Testis (tissue), 3 donors: ENCODE data around the gene COCH. TPM values are rescaled to one million over a fixed set of nuclear protein-coding genes. Genes with fewer than 3 reads are reported as not detected.

Source experiments
- DNase-seq: peaks from one replicate; pipeline ENCODE4 v3.0.0-alpha.2; 2019
- H3K27ac ChIP-seq, 2 donors: fragments of 200-600 bp; sonication (generic); one replicate each; pipeline ENCODE4 v1.5.1; 2019
- H3K27me3 ChIP-seq: fragments of 200-600 bp; sonication (generic); one replicate; pipeline ENCODE4 v1.5.1; 2019
- H3K36me3 ChIP-seq: fragments of 200-600 bp; sonication (generic); one replicate; pipeline ENCODE4 v1.5.1; 2017; ENCODE audit warnings: low read depth; ENCODE audit errors: missing control alignments
- H3K4me1 ChIP-seq: fragments of 200-600 bp; sonication (generic); one replicate; pipeline ENCODE4 v1.5.1; 2019
- H3K4me3 ChIP-seq, 2 donors: fragments of 200-600 bp; sonication (generic); one replicate each; pipeline ENCODE4 v1.5.1; 2017 to 2019
- H3K9me3 ChIP-seq: fragments of 200-600 bp; sonication (generic); one replicate; pipeline ENCODE4 v1.5.1; 2017
- POLR2A ChIP-seq: fragments of 450-650 bp; IDR thresholded peaks from one replicate; pipeline ENCODE4 v1.6.1; 2017; ENCODE audit warnings: antibody characterized with exemption, mild to moderate bottlenecking, moderate library complexity
- WGBS, 2 donors: methylation state at CpG; one replicate each; pipeline ENCODE4 v1.1.5; 2018; 5-methylcytosine and 5-hydroxymethylcytosine counted together
- intact Hi-C: fragments of 100-400 bp; cut with DNase I; formaldehyde crosslinking; loops from one replicate; pipeline ENCODE4 v1.15.1; 2023; ENCODE audit warnings: low total_unique reads
- polyA plus RNA-seq: library from polyadenylated mRNA; stranded (reverse); fragments of 350-450 nt; fragmentation: Illumina TruSeq; extraction: RNeasy Lipid Tissue Mini Kit (QIAGEN cat#74804); gene quantifications from one replicate; pipeline ENCODE4 v1.2.3, GENCODE V29; 2014; ENCODE audit warnings: low read depth, low replicate concordance; ENCODE audit not compliant: insufficient read depth
- total RNA-seq, 2 donors: library from RNA; depleted of rRNA; stranded (reverse); fragments of >200 nt; gene quantifications; one replicate each; pipeline ENCODE4 v1.2.3, GENCODE V29; 2016
- TF ChIP-seq, protein P1 (sequence below), 3 experiments: fragments of 450-650 bp in 2 of 3; fragments of 200-600 bp in 1 of 3; sonication (generic) in 1 of 3; IDR thresholded peaks; one replicate each; pipeline ENCODE4 v1.5.1; 2016 to 2019; ENCODE audit warnings: antibody characterized with exemption in 3 of 3, mild to moderate bottlenecking in 2 of 3, moderate library complexity in 1 of 3

COCH gene
- total and polyA plus RNA-seq, 3 donors from 2014 or later: 2.2 to 5.0 (median 3.0) TPM

DNA sequence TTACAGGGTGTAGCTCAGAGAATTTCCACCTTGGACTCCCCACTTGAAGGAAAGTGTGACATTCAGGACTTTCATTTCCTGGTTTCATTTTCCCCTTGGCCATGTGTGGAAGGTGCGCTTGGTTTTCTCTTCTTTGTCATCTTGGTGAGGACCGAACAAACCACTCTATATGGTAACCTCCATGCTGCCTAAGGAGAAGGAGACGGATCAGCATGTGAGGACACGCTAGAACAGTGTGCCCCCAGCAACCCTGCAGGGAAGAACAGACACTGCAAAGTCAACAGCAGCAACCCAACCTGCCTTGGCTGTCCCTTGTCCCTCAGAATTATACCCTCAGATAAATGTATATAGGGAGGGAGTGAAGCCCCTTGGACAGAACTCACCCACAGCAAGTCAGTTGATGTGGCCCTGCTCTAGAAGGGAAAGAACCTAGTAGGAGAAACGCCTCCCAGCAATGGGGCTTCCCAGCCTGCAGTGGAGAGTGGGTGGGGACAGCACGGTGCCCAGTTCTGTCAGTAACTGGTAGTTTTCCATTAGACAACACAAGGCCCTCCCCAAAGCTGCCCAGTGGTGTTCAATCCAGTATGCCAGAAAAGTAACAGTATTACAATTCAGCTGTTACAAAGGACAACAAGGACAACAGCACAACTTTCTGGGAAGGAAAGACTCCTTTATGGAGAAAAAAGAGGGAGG, 18.9 kb upstream of the COCH start:
- no peaks in the 10 kb centered on the region for H3K27me3 ChIP-seq
- H3K9me3 ChIP-seq: no peaks in the 10 kb centered on the region
- WGBS, 2 donors: 78 to 89% methylated on average over 6 of the region's 6 CpGs
- intact Hi-C loops: no loop called here
- no peak overlapping the region for H3K27ac ChIP-seq
- no peaks in the 10 kb centered on the region for H3K36me3 ChIP-seq
- H3K4me1 ChIP-seq: no peaks in the 10 kb centered on the region
- H3K4me3 ChIP-seq: no peak overlapping the region
- DNase-seq: no peak
- no peak for TF ChIP-seq POLR2A
- TF ChIP-seq, protein P1, sequence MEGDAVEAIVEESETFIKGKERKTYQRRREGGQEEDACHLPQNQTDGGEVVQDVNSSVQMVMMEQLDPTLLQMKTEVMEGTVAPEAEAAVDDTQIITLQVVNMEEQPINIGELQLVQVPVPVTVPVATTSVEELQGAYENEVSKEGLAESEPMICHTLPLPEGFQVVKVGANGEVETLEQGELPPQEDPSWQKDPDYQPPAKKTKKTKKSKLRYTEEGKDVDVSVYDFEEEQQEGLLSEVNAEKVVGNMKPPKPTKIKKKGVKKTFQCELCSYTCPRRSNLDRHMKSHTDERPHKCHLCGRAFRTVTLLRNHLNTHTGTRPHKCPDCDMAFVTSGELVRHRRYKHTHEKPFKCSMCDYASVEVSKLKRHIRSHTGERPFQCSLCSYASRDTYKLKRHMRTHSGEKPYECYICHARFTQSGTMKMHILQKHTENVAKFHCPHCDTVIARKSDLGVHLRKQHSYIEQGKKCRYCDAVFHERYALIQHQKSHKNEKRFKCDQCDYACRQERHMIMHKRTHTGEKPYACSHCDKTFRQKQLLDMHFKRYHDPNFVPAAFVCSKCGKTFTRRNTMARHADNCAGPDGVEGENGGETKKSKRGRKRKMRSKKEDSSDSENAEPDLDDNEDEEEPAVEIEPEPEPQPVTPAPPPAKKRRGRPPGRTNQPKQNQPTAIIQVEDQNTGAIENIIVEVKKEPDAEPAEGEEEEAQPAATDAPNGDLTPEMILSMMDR (IDR thresholded peaks at IDR 0.05): no peak

DNA sequence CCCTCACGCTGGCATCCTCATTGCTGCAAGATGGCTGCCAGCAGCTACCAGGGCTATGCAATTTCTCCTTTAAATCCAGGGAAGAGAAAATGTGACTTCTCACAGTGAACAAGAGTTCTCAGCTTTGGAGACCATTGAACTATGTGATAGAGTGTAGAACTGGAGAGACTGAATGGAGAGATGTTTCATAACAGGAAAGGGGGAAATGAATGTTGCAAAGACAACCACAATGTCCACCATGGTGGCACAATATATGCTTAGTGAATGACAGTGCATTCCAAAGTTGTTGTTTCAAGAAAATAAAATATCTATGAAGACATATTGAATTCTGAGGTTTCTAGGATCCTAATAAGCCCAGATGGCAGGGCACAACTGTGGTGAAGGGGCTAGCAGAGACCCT, 13.2 kb upstream of the COCH start:
- intact Hi-C loops: no loop called here
- Histone ChIP-seq H3K36me3 (no peaks in the 10 kb centered on the region), H3K9me3 (no peaks in the 10 kb centered on the region), H3K27me3 (no peaks in the 10 kb centered on the region), H3K4me1 (no peaks in the 10 kb centered on the region), H3K27ac (no peak overlapping the region), H3K4me3 (no peak overlapping the region)
- TF ChIP-seq, protein P1 (IDR thresholded peaks at IDR 0.05): no peak
- no peak for TF ChIP-seq POLR2A
- 86 to 100% methylated on average over 1 of the region's 1 CpG for WGBS, 2 donors
- DNase-seq: no peak

DNA sequence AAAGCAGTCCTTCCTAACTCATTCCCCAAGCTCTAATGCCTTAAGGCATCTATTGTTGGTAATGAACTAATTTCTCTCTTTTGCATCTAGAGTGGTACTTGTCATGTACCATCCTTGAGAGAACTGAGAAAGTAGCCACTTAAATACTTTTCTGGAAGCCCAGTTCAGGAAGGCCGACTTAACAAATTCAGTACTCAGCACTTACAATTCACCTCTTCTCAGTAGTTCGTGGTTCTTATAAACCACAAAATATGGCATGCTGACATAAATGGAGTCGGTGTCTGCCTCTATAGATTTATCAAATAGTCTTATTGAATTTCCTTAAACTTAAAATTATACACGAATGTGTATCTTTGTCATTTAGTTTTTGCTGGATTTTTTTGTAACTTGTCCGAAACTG, 9.4 kb upstream of the COCH start:
- no peaks in the 10 kb centered on the region for H3K9me3 ChIP-seq
- TF ChIP-seq, protein P1 (IDR thresholded peaks at IDR 0.05): no peak
- no peak for TF ChIP-seq POLR2A
- WGBS, 2 donors: 82 to 89% methylated on average over 5 of the region's 5 CpGs
- no peaks in the 10 kb centered on the region for H3K4me1 ChIP-seq
- no peak overlapping the region for H3K27ac ChIP-seq
- no peak for DNase-seq
- intact Hi-C loops: no loop called here
- no peaks in the 10 kb centered on the region for H3K27me3 ChIP-seq
- H3K36me3 ChIP-seq: no peaks in the 10 kb centered on the region
- no peak overlapping the region for H3K4me3 ChIP-seq

- H3K27ac ChIP-seq: no peak overlapping the region
- H3K4me3 ChIP-seq: no peak overlapping the region
- intact Hi-C loops: no loop called here
- TF ChIP-seq POLR2A: no peak
- TF ChIP-seq, protein P1 (IDR thresholded peaks at IDR 0.05): no peak
- H3K27me3 ChIP-seq: no peaks in the 10 kb centered on the region
- DNase-seq: no peak
- WGBS, 2 donors: 92 to 95% methylated on average over 5 of the region's 5 CpGs
- H3K4me1 ChIP-seq: no peaks in the 10 kb centered on the region
- no peaks in the 10 kb centered on the region for H3K36me3 ChIP-seq
- no peaks in the 10 kb centered on the region for H3K9me3 ChIP-seq
Observed at GRCh38 chr14:30868736-30869135, 5.6 kb upstream of the COCH start.

DNA sequence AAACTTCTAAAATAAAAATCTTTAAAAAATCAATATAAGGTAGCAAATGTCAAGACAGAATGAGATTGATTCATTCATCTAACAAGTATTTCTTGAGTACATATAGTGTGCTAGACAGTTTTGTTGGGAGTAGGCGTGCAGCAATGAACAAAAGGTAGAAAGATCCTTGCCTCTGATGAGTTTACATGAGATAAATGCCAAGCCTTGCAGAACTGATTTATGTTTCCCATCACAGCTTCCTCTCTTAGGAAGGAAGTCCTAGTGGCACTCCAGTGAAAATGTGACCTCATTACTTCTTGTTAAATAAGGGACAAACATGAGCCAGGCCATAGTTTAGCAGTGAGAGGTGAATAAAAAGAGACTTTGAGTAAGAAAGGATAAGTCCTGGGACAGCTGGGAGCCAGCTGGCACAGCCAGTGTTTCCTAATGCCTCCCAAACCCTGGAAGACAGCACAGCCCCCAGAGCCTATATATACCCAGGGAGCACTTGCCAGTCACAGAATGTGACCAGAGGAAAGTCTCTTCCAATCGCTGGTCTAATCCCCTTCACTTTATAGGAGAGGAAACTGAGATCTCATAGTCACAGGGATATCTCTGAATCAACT, 4.7 kb upstream of the COCH start:
- Histone ChIP-seq H3K4me3 (no peak overlapping the region), H3K27me3 (no peaks in the 10 kb centered on the region), H3K36me3 (no peaks in the 10 kb centered on the region), H3K9me3 (no peaks in the 10 kb centered on the region), H3K27ac (no peak overlapping the region), H3K4me1 (peaks cover 2% of the 10 kb centered on the region)
- DNase-seq: no peak
- 71 to 86% methylated on average over 2 of the region's 2 CpGs for WGBS, 2 donors
- TF ChIP-seq POLR2A: no peak
- TF ChIP-seq, protein P1 (IDR thresholded peaks at IDR 0.05): no peak
- intact Hi-C loops: no loop called here
